Panc1 (cell line): ENCODE measurements around the gene NOS1AP. TPM values are rescaled to one million over a fixed set of nuclear protein-coding genes. Genes with fewer than 3 reads are reported as not detected.

Experiments used
- ATAC-seq: fragments of 200-7000 bp; cut with Tn5 transposase; 2 replicates; pipeline ENCODE4 v1.9.1; 2020; ENCODE audit warnings: mild to moderate bottlenecking, moderate library complexity
- BruUV-seq: library from RNA; stranded (reverse); fragments of 400-500 nt; replicated peaks from 2 replicates; lab custom pipeline; 2021; lab: Mats Ljungman, UMichigan
- CTCF ChIA-PET: fragments of 300-600 bp; sonication (Branson Sonifier 250); formaldehyde crosslinking; loops from one replicate; lab custom pipeline; 2022; ENCODE audit warnings: antibody characterized with exemption; lab: Charles Lee
- POLR2A ChIA-PET: fragments of 300-600 bp; sonication (Branson Sonifier 250); formaldehyde crosslinking; loops from one replicate; lab custom pipeline; 2022; ENCODE audit warnings: antibody characterized with exemption; lab: Charles Lee
- DNase-seq: peaks from one replicate; pipeline ENCODE4 v3.0.0-alpha.2; 2010; ENCODE audit warnings: low read depth, low spot score
- H3K27ac ChIP-seq: 2 replicates; pipeline ENCODE4 v1.5.1; 2011; ENCODE audit warnings: mild to moderate bottlenecking, low read length, inconsistent platforms
- H3K27me3 ChIP-seq: fragments of 200-500 bp; sonication (Bioruptor generic); 2 replicates; pipeline ENCODE4 v1.6.0; 2014; ENCODE audit warnings: low read length, inconsistent platforms; ENCODE audit not compliant: control insufficient read depth, insufficient read depth
- H3K36me3 ChIP-seq: fragments of 200-500 bp; sonication (Bioruptor generic); 2 replicates; pipeline ENCODE4 v1.5.1; 2014; ENCODE audit warnings: inconsistent platforms, mild to moderate bottlenecking, low read length, moderate library complexity; ENCODE audit not compliant: control insufficient read depth, insufficient read depth
- H3K4me1 ChIP-seq: 2 replicates; pipeline ENCODE4 v1.5.1; 2011; ENCODE audit warnings: inconsistent platforms, mild to moderate bottlenecking, low read length, moderate library complexity; ENCODE audit not compliant: control insufficient read depth, insufficient read depth
- H3K4me3 ChIP-seq, 2 experiments: 2 replicates each; pipeline ENCODE4 v1.5.1; 2011 to 2012; ENCODE audit warnings: low read depth in 2 of 2, low read length in 2 of 2, mild to moderate bottlenecking in 2 of 2, inconsistent platforms in 1 of 2, moderate library complexity in 1 of 2
- H3K9me3 ChIP-seq: fragments of 200-500 bp; sonication (Bioruptor generic); 2 replicates; pipeline ENCODE4 v1.5.1; 2014; ENCODE audit warnings: low read depth, mild to moderate bottlenecking, inconsistent platforms, low read length, moderate library complexity; ENCODE audit not compliant: control insufficient read depth, insufficient read depth
- CTCF ChIP-seq: fragments of 450-650 bp; IDR thresholded peaks from 2 replicates; pipeline ENCODE4 v1.5.1; 2017; ENCODE audit warnings: mild to moderate bottlenecking
- POLR2AphosphoS5 ChIP-seq: IDR thresholded peaks from 2 replicates; pipeline ENCODE4 v1.6.1; 2012; ENCODE audit warnings: mild to moderate bottlenecking, low read depth, low read length, moderate library complexity
- REST ChIP-seq, 2 experiments: IDR thresholded peaks; 2 replicates each; pipeline ENCODE4 v1.6.1; 2011 to 2012; ENCODE audit warnings: low read depth in 2 of 2, control low read depth in 1 of 2, low read length in 1 of 2, mild to moderate bottlenecking in 1 of 2, moderate library complexity in 1 of 2; ENCODE audit not compliant: insufficient read depth in 1 of 2
- SIN3A ChIP-seq: IDR thresholded peaks from 2 replicates; pipeline ENCODE4 v1.6.1; 2012; ENCODE audit warnings: low read depth, mild to moderate bottlenecking, low read length, moderate library complexity, borderline replicate concordance; ENCODE audit not compliant: insufficient read depth
- TCF7L2 ChIP-seq: IDR thresholded peaks from 2 replicates; pipeline ENCODE4 v1.6.1; 2011; ENCODE audit warnings: mild to moderate bottlenecking, low read depth, low read length, inconsistent platforms
- in situ Hi-C: cut with HindIII; loops from 2 replicates; pipeline ENCODE4 v1.10.0; 2016; ENCODE audit warnings: low sequenced_read_pairs, low pct_unique_long_range_greater_than_20kb
- intact Hi-C: fragments of 100-400 bp; cut with micrococcal nuclease; formaldehyde crosslinking; loops from one replicate; pipeline ENCODE4 v1.10.0; 2022; ENCODE audit not compliant: unreplicated experiment
- total RNA-seq: library from RNA; stranded (reverse); gene quantifications from one replicate; pipeline ENCODE4 v1.2.1, GENCODE V29; 2021; ENCODE audit not compliant: unreplicated experiment

Gene NOS1AP
- total RNA-seq, 1 experiment from 2014 or later = 27.9 TPM

GRCh38 chr1:162256287-162256686 is 186.8 kb downstream of the NOS1AP start:
- no peaks in the 10 kb centered on the region for H3K36me3 ChIP-seq
- no peak for ATAC-seq
- POLR2A ChIA-PET = no interaction called here
- H3K9me3 ChIP-seq = no peaks in the 10 kb centered on the region
- H3K4me3 ChIP-seq = no peak overlapping the region
- intact Hi-C loops (no loop called here), in situ Hi-C loops (no loop called here)
- BruUV-seq = no TSS peak
- H3K4me1 ChIP-seq = peaks cover 18% of the 10 kb centered on the region; the same call in 1 of the 2 replicates
- TF ChIP-seq CTCF (no peak), POLR2AphosphoS5 (no peak)
- H3K27ac ChIP-seq = peak overlapping the region; percentile 20; the same call in 1 of the 2 replicates
- CTCF ChIA-PET = no interaction called here
- no peak for DNase-seq
- no peaks in the 10 kb centered on the region for H3K27me3 ChIP-seq

GRCh38 chr1:162258394-162258793 is 188.9 kb downstream of the NOS1AP start:
- no peak for DNase-seq
- POLR2A ChIA-PET = no interaction called here
- Histone ChIP-seq H3K36me3 (no peaks in the 10 kb centered on the region), H3K4me1 (peaks cover 18% of the 10 kb centered on the region; the same call in 1 of the 2 replicates), H3K4me3 (no peak overlapping the region), H3K27ac (no peak overlapping the region), H3K27me3 (no peaks in the 10 kb centered on the region), H3K9me3 (no peaks in the 10 kb centered on the region)
- no peak for ATAC-seq
- intact Hi-C loops (no loop called here), in situ Hi-C loops (no loop called here)
- TF ChIP-seq TCF7L2 = no peak
- no TSS peak for BruUV-seq
- CTCF ChIA-PET = no interaction called here

- ChIA-PET CTCF (no interaction called here), POLR2A (no interaction called here)
- no peaks in the 10 kb centered on the region for H3K36me3 ChIP-seq
- no peaks in the 10 kb centered on the region for H3K27me3 ChIP-seq
- no peaks in the 10 kb centered on the region for H3K9me3 ChIP-seq
- in situ Hi-C loops (no loop called here), intact Hi-C loops (no loop called here)
- peaks cover 5% of the 10 kb centered on the region; the same call in 1 of the 2 replicates for H3K4me1 ChIP-seq
- H3K4me3 ChIP-seq = no peak overlapping the region
- DNase-seq = no peak
- ATAC-seq = no peak
- H3K27ac ChIP-seq = no peak overlapping the region
- no TSS peak for BruUV-seq
- no peak for TF ChIP-seq REST (IDR thresholded peaks at IDR 0.05; ENCODE audit: insufficient read depth in 1 of 2, low read depth in 2 of 2, low read length in 1 of 2)
- TF ChIP-seq CTCF = no peak
- TF ChIP-seq SIN3A = no peak
- TF ChIP-seq POLR2AphosphoS5 = no peak
- TF ChIP-seq TCF7L2 = no peak
Observed at GRCh38 chr1:162259894-162260455, 190.5 kb downstream of the NOS1AP start.
